ENCODE data around the gene CEP131.

Gene CEP131

DNA sequence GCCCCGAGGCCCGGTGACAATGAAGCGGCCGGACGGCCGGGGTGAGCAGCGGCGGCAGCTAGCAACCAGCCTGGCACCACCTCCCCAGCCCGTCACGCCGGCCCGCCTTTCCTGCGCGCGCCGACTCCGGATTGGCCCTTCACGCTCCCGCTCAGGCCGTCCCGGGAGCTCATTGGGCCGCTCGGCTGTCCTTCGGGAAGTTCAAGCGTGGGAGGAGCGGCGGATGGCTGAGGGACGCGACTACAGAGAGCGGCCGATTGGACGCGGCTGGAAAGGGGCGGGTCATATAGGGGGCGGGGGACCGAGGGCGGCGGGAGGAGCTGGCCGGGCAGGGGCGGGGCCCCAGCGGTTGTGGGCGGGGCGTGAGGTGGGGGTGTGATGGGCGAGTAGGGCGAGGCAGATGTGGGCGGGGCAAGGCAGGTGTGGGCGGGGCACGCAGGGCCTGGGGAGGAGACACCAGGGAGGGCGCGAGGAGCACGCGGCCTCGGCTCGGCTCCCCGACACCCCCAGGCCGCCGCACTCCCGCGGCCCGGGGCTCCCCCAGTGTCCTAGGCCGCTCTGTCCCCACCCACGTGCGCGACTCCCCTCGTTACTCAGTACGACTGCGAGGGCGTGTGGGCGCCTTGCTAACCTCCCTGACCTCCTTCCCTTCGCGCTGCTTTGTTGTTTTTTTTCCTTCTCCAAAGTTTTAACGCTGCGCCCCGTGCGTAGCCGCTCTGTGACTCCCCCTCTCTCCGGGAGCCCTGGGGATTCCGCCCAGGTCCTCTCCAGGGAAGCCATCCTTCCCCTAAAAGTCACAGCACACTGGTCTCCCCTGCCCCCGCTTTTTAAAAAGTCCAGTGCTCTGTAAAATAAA lies at the start of gene CEP131:
CEP131 (minus strand) TSS at position 60 of the 856 bp plus-strand sequence. CDS start 2,909 bp downstream, outside the sequence.
- DNase-seq: peak; percentile 93

DNA sequence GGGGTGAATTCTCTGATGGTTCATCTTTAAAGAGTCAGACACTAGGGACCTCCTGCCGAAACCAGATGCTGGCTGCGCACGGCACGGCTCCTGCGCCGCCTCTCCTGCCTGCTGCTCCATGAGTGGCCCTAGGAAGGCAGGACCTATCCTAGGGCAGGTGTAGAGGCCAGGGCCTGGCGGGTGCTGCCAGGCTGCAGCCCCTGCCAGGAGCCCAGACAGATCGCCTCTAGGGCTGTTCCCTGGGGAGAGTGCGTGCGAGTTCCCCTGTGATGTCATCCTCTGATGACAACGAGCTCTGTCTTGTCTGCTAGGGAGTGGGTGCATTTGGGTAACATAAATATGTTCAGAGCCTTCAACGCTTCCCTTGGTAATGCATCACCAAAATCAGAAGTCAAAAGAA lies 48.5 kb upstream of the CEP131 start:
- no peak for DNase-seq

DNA sequence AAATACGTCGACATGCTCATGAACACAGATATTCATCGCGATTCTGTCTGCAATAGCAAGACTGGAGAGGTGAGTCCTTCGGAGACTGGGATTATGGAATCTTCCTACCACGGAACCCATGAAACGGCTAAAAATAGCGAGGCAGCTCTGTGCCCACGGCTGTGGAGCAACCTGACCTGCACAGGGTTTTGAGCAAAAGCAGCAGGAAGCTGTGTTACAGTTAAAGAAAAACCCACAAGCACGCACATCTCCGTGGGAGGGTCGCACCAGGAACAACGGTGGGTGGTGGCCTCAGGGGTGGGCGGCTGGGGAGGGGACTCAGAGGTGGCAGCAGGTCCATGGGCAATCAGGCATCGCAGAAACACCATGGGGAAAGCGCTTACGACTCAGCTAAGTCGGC lies 47.5 kb upstream of the CEP131 start:
- no peak for DNase-seq

DNA sequence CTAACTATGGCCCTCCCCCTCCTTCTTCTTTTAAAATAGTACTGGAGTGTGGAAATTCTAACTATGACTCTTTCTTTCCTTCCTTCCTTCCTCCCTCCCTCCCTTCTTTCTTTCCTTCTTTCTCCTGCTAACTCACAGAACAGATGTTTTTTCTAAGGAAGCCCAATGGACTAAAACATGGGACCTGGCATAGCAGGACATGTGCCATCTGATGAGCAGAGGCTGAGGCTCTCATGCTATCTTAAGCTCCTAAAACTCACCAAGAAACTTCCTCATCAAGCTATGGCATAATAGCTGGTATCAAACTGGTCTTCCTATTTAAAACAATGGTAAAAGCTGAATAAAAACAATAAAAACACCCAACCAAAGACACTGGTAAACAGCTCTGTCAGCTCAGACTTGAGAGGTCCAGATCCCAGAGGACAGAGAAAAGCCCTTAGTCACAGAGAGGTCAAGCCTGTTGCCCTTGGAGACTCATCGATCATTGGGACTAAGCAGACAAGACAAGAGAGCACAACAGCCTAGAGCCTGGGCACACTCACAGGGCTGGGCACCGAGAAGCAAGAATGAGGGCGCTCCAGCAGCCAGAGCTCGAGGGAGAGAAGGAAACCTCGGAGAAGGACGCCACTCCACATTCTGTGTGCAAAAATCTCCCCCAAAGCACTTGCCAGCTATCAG lies 44.8 kb upstream of the CEP131 start:
- no peak for DNase-seq

DNA sequence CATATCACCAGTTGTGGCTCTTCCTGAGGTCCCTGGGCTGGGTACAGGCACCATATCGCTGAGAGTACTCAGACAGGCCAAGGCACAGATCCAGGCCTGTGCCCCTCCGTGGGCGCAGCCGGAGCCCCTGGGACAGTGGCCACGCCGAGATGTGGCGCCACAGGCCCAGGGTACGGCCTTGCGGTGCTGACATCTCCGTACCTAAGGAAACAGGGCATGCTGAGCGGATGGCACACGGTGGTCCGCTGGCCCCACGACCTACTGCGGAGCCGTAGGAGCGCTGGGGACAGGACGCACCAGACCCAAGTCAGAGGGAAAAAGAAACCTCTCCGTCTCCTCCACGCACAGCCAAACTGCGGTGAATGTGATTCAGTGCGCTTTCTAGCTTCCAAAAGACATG lies 42.8 kb upstream of the CEP131 start:
- no peak for DNase-seq

DNA sequence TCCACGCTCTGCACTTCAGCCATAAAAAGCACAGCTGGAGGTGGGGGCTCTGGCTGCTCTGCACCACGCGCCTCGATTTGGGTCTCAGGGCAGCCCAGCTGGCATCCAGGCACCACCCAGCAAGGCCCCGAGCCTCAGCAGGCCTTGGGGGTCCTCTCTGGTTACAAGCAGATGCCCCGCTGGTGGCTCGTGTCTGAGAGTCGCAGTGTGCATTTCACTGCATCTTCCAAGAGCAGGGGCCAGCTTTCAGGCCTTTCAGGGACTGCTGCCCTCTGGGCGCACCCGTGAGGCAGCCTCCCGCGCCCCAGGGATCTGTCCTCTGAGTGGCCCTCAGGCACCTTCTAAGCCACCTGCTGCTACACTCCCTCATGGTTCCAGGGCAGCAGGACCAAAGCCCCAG lies 41.9 kb upstream of the CEP131 start:
- DNase-seq: no peak

DNA sequence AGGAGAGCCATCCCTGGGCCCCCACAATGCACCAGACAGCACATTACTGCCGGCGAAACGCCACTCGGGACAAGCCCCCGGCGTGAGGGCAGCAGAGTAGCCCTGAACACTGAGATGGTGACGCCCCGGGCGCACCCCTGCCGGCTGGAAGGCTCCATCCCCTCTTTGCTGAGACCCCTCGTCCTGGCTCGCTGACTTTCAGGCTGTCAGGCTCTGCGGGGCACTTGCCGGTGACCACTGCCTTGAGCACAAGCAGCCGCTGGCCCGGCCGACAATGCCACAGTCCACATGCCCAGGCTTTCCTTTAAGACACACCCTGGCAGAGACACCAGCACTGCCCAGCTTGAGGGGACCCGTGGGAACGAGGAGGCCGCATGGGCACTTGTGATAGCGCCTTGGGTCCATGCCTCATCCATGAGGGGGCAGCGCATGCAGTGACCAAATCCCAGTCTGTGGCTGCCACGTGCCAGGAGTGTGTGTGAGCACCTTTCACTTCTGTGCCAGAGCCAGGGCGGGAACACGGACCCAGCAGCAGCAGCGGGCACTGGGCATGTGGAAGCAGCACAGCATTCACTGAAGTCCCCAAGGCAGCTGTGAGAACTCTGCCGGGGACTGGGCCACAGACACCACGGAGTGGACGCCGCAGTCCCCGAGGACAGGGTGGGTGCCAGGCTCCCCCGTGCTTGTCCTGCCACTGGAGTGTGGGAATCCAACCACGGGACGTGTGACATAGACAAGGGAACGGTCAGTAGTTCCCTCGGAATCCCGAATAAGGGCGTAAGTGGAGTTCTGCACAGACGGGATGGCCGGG lies 40.8 kb upstream of the CEP131 start:
- no peak for DNase-seq

DNA sequence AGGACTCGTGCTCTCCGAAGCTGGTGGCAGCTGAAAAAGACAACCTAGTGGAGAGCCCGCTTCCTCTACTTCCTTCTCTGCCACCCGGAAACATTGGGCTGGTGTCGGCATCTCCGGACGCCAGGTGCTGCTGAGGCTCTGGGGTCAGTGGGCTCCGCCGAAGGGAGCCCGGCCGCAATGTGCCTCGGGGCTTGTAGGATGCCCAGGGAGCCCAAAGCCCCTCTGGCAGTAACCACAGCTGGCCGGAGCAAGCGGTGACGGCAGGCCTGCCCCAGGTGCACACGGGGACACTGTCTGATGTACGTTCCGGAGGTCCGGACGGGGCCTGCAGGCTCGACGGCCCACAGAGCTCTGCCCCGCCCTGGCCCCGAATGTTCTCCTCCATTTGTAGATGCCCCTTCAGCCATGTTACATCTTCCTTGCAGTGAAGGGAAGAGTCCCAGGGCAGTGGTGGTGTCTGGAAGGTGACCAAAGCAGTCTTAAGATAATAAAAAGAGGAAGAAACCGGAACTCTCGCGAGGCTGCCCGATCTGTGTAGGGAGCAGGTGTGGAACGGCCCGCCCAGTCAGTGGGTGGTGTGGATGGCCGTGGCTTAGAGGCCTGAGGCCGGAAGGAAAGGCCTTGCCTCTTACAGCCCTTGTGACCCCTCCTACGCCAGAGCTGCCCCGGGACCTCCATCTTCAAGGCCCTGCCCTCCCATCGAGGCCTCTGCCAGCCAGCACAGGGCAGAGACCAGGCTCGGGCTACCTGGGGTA lies 39.0 kb upstream of the CEP131 start:
- no peak for DNase-seq

DNA sequence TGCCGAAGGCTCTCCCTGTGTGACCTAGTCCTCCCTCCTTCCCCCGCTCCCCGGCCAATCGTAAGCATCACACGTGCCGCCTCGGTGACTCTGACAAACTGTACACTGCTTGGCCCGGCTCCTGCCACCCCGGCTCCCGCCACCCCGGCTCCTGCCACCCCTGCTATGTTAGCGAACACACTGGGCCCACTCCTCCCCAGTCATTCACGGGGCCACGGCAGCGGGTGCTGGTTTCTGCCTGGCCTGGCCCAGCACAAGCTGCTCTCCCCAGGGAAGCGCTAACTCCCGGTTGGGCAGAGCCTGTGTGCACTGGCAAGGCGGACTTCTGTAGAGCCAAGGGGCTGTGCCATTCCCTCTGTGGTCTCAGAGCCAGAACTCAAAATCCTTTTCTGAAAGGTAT lies 38.3 kb upstream of the CEP131 start:
- DNase-seq: no peak

DNA sequence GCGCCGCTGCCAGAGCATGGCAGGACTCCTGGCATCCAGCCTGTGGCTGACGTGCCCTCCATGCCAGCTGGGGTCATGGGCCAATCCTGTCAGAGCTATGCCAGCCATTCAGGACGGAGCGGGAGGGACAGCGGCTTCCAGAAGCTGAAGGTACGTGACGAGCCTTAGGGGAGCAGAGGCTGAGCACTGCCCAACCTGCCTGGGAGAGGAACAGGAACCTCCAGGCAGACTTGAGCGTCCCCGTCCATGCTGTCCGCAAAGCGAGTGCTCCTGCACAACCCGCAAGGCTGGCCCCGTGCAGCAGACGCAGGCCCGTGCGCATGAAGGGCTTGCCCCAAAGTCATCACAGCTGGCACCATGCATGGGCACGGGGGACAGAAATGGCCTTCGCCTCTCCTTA lies 37.9 kb upstream of the CEP131 start:
- no peak for DNase-seq

DNA sequence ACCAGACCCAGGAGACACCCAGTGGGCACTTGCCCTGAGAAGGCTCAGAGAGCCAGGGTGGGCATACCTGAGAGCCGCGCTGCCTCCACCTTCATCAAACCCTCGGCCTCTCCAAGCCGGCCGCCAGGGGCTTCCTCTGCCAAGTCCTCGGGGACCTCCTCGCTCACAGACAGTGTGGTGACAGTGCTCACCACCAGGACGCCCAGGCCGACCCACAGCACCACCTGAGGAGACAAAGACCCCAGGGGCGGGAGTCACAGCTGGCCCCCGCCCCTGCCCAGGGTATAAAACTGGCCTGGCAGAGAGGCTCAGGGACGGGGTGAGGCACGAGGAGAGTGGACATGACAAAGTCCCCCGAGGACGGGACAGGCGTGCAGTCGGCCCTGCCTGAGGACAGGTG lies 37.4 kb upstream of the CEP131 start:
- DNase-seq: no peak

DNA sequence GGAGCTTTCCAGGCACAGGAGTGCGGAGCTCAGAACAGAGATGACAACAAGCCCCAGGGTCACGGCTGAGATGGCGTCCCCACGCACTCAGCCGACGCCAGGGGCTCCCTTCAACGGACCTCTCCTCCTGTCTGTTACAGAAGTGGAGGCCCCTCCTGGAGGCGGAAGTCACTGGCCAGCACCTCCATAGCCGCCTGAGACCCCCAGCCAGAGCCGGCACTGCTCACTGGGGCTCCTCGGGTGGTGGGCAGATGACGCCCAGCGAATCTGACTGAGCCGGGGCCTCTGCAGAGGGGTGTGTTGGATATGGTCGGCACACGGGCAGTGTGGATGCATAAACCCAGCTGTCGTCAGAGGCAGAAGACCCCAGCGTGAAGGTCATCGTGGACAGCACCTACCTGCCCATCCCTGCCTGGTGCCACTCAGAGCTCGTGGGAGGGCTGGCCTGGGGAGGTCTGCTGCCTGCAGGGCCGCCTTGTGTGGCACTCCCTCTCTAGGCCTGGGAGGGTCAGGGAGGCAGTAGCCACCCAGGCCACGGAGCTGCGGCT lies 36.4 kb upstream of the CEP131 start:
- DNase-seq: no peak

DNA sequence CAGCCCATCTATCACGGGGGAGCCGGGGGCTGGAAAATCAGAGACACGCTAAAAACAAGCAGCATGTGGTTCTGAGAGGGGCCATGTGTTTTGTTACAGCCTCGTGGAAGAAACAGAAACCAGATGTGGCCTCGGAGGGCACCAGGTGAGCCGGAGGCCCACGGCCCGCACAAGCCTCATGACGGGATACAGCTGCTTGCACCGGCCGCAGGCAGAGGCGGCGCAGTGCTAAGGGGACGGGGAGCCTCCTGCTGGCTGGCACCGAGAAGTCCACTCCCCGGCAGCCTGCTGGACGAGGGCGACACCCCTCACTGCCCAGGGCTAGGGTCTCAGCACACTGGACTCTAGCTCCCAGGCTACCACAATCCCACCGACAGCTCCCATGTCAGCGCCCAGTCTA lies 35.5 kb upstream of the CEP131 start:
- no peak for DNase-seq

DNA sequence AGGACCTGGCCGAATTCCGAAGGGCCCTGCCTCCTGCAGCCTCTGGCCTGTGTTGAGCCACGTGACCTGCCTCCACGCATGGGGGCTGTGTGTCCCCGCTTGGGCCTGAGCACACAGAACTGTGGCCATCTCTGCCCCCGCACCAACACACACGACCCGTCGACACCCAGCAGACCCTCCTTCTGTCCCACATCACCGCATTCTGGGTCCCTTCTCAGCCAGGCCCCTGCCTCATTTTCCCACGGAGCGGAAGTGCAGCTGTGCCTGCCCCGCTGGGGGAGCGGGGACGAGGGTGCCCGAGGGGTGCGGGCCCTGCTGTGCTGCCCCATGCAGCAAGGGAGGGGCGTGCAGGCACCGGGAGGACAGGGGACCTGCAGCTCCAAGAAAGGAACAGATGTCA lies 34.8 kb upstream of the CEP131 start:
- no peak for DNase-seq

DNA sequence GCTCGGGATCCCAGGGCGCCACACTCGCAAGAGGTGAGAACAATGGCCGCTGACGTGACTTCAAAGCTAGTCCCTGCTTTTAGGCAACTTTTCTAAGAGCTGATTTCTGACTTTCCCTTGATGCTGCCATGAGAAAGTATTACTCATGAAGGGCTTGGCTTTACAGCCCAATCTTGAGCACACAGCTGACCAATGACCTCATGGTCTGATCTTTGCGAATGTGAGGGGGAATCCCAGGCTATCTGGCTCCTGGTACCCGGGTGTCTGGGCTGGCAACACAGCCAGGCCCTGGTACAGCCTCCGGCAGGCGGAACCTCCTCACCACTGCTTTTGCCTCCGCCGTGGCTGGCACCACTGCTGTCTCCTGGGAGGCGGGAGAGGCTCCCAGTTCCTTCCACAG lies 33.9 kb upstream of the CEP131 start:
- DNase-seq: no peak

DNA sequence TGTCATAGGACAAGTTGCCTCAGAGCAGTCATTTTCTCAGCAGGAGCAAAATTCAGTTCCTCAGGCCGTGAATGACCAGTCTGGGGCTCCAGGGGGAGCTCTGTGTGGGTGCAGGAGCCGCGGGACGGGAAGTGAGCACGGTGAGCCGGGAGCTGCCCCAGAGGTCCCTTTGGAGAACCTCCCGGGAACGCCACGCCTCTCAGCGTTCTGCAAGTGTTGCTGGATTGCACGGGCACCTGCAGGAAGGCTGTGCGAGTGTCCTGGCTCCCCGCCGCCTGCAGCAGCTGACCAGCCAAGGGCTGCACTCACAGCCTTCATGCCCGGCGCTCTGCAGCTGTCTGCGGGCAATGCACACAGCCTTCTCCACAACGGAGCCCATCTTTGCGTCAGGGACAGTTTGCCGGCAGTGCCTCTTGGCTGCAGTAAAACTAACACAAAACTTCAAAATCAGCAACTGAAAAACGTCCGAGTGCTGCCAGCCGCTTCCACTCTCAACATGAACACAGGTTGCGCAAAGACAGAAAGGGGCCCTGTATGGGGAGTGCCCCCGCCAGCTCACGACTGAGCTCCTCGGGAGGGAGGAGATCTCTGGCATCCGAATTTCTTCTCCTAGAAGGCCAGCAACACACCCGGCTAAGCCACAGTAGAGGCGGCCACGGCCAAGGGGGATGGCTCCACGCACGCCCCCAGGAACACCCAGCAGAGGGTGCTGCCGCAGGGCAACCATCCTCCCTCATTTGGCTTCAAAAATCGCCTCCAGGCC lies 32.4 kb upstream of the CEP131 start:
- DNase-seq: no peak

DNA sequence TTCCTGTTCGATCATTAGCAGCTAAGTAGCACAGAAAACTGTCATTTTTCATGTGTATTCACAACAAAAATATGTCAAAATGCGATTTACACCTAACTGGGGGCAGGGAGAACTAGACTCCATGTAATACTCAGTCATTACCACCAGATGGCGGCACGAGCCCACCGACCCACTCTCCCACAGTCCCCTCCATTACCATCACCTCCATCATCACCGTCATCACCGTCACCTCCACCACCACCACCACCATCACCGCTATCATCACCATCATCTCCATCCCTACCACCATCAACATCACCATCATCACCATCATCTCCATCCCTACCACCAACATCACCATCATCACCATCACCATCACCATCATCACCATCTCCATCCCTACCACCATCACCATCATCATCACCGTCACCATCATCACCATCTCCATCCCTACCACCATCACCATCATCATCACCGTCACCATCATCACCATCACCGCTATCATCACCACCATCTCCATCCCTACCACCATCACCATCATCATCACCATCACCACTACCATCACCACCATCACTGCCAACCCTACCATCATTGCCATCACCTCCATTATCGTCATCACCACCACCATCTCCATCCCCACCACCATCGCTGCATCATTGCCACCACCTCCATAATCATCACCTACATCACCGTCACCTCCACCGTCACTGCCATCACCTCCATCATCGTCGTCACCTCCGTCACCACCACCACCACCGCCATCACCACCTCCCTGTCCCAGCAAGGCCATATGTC lies 30.8 kb upstream of the CEP131 start:
- peak; percentile 56 for DNase-seq

DNA sequence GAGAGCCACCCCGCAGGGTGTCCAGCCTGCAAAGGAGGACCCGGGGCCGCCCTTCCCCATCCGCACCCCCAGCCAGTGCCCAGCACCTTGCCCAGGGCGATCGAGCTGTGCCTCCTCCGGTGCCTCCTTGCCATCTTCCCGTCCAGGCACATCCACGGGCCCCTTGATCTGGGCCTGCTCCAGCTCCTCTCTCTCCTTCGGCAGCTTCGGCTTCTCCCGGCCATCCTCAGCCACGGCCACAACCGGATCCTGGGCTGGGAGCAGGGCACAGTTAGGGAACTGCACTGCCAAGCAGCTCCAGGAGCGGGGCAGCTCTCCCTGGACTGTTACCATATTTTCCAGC lies 30.2 kb upstream of the CEP131 start:
- DNase-seq: no peak

DNA sequence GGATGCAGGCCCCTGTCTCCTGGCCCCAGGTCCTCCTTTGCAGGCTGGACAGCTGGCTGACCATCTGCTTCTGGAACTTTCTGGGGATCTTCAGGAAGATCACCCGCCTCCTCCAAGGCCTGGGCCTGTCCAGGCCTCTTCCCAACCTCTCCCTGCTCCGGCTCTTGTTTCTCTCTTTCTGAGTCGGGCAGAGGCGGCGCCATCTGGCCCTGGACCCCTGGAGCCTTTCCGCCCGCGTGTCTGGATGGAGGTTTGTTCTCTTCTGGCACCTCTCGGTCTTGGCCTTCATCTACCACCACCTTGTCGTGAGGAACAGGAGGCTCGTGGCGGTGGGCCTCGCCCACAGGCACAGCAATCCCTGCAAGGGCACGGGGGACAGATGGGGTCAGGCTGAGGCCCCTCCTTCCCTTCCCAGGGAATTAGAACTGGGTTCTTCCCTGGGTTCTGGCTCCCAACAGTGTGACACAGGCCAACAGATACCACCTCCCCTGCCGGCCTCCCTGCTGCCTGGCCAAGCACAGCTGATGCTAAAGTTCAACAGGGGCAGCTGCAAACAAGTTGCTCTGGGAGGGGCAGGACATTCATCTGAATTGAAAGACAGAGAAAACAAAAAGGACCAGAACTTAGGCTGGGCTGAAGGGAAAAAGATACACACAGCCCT lies 29.7 kb upstream of the CEP131 start:
- DNase-seq: peak; percentile 71

DNA sequence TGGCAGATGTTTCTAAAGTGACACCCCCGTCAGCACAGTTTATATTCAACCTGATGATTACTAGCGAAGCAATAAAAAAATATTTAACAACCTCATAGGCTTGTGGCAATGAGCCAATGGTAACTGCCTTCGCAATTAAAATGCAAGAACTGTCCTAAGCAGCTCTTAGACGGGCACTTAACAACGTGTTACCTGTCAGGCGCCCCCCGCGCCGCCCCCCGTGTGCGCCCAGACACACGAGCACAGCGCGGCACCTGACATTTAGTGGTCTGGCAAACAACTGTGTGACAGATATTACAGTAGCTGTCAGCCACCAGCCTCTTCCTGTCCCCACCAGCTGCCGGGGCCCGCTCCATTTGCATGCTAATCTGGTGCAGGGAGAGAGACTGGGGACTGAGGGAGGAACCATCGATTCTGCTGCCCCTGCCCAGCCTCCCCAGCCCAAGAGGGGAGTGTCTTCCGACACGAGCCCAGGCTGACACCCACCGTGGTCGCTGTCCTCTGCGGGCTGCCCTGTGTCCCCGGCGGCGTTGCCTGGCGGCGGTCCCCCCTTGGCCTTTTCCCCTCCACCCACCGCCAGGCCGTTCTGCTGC lies 29.0 kb upstream of the CEP131 start:
- peak; percentile 60 for DNase-seq
